A549 treated with DMSO at 1 μM for 4 hours (cell line): ENCODE data around the gene CHRDL2. TPM values are rescaled to one million over a fixed set of nuclear protein-coding genes. Genes with fewer than 3 reads are reported as not detected.

Experiments used
- total RNA-seq: library from RNA; stranded (reverse); fragments of 200-300 nt; extraction: Qiagen RNA extraction; gene quantifications from 5 replicates; pipeline ENCODE4 v1.2.3, GENCODE V29; 2022; ENCODE audit warnings: low read depth

CHRDL2 gene, protein sequence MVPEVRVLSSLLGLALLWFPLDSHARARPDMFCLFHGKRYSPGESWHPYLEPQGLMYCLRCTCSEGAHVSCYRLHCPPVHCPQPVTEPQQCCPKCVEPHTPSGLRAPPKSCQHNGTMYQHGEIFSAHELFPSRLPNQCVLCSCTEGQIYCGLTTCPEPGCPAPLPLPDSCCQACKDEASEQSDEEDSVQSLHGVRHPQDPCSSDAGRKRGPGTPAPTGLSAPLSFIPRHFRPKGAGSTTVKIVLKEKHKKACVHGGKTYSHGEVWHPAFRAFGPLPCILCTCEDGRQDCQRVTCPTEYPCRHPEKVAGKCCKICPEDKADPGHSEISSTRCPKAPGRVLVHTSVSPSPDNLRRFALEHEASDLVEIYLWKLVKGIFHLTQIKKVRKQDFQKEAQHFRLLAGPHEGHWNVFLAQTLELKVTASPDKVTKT
- total RNA-seq = 3.4 to 5.0 TPM (median 4.5 TPM) in 5 replicates

DNA sequence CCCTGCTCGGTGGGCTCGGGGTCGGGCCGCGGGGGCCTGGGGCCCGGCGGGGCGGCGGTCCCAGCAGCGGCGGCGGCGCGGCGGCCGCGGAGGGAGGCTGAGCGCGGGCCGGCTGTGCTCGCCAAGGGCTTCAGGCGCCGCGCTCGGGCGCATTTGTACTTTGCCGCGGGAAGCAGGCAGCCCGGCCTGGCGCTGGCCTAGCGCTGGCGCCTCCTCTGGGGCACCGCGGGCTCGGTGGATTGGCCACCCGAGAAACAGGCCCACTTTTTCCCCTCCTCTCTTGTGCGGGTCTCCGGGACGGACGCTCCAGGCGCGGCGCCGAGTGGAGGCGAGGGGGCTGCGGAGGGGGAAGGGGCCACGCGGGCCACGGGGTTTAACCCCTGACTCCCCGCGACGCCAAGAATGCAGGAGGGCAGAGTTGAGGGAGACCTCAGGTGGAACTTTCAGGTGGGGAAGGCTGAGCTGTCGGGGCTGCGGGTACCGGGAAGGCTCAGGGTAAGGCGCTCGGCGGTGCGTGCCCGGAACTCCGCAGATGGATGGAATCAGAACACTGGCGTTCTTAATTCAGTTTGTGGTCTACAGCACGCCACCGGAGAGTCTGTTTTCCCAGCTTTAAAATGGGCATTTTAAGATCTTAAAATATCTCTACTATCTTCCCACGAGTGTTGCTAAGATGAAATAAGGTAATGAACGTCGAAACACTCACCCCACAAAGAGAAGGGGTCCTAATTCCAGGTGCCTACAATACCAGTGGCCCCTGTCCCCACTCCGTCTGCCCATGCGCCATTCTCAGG is at the start of gene CHRDL2:
CHRDL2 (minus strand) TSS at position 126 of the 794 bp plus-strand sequence. CDS start 538 bp downstream, outside the sequence.

DNA sequence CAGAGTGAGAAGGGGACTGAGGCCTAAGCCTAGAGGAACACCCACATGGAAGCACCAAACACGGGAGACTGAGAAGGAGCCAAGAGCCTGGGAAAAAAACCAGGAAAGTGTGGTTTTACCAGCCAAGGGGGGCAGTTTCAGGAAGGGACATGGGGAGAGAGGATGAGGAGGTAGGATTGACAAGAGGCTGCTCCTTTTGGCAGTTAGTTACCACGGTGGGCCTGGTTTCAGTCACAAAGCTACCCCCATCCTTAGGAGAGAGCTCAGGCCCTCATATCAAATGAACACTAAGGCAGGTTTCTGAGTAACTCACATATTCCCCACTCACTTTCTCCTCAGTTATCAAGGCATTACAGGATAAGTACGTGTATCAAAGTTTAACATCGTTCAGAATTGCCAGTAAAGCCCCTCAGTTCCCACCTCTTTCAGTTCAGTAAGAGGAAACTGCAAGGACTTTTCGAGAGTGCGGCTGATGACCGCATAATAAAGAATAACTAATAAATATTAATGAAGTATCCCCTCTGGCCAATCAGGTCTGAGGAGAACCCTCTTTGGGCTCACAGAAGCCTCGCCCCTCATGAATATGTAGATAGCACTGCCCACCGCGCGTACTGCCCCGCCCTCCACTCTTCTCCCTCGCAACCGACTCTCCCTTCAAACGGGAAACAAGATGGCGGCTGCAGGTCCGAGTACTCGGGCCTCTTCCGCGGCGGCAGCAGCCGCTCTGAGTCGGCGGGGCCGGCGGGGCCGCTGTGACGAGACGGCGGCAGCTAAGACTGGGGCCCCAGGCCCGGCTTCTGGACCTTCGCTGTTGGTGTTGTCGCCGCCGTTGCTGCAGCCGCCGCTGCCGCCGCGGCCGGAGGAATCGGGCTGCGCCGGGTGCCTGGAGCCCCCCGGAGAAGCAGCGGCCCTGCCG is 17.2 kb upstream of the CHRDL2 start, which contains the start of gene RNF169:
RNF169 (plus strand) TSS at position 639 of the 916 bp plus-strand sequence; CDS start at position 671, 32 bp downstream.

Other genes with a start within 250 kb of the CHRDL2 start
- gene LIPT2, start 237.7 kb downstream of the CHRDL2 start, total RNA-seq = 1.3 to 3.6 TPM (median 2.6 TPM) in 5 replicates
- 15.8 to 22.3 TPM (median 20.0 TPM) in 5 replicates for gene POLD3, start 138.8 kb downstream of the CHRDL2 start, total RNA-seq
- gene RNF169, start 17.4 kb upstream of the CHRDL2 start, total RNA-seq = 5.1 to 6.8 TPM (median 6.5 TPM) in 5 replicates
- gene XRRA1, start 217.7 kb upstream of the CHRDL2 start, total RNA-seq = 3.9 to 7.1 TPM (median 5.3 TPM) in 5 replicates
- 239 to 309 TPM (median 251 TPM) in 5 replicates for gene SPCS2, start 217.8 kb upstream of the CHRDL2 start, total RNA-seq